Choroid plexus epithelial cell (primary cell): Measurements from ENCODE around the gene DBX2.
A peak's percentile ranks its signal among the peaks of the same experiment; 100 is the strongest.
"Not testable (repeated sequence)": the region's sequence is repeated elsewhere in the genome, so short reads cannot be mapped to it uniquely, and the experiment has no call there.

Experiments used
- DNase-seq: peaks from one replicate; pipeline ENCODE4 v3.0.0-alpha.2; 2010; ENCODE audit warnings: low read depth
- H3K4me3 ChIP-seq: 2 replicates; pipeline ENCODE4 v1.5.1; 2011; ENCODE audit warnings: low read depth, mild to moderate bottlenecking, control low read depth, low read length, moderate library complexity
- CTCF ChIP-seq: conservative IDR thresholded peaks from 2 replicates; pipeline ENCODE4 v1.5.1; 2011; ENCODE audit warnings: low read depth, mild to moderate bottlenecking, control low read depth, inconsistent platforms, low read length, moderate library complexity

DBX2 gene

DNA sequence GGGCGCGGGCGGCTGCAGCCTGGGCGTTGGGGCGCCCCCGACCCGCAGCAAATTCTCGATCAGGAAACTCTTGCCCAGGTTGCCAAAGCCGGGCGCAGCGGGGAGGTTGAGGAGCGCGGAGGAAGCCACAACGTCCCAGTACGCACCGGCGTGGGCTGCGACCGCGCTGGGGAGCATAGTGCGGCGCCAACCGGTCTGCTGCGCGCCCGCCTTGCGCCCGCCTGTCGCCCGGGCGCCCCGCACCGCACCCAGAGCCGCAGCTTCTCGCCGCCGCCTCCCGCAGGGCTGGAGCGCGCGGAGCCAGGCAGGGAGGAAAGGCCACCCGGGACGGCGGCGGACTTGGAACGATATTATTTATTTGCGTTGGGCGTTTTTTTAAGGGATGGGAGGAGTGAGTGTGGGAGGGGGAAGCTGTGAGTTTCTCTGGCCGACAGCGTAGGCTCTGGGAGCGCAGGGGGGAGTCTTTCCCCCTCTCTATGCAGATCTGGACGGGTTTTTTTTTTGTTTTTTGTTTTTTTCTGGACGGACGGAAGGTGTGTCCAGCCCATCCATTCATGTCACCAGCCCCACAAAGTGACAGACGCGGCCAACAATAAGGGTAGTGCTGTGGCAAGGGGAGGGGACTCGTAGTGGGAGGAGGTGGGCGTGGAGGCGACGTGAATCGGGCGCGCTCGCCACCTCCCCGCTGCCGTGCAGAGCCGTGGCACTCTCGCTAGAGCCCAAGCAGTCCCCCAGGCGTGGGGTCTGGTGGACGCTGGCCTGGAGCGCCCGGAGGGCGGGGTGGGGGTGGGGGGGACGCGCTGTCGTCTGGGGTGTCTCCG, at the start of gene DBX2:
DBX2 (minus strand) TSS at position 349 of the 821 bp plus-strand sequence; CDS start at position 177, 172 bp downstream.
- peak; percentile 4 for DNase-seq
- peak within 1 kb of the TSS; percentile 44 for H3K4me3 ChIP-seq
- TF ChIP-seq CTCF, result no peak

DNA sequence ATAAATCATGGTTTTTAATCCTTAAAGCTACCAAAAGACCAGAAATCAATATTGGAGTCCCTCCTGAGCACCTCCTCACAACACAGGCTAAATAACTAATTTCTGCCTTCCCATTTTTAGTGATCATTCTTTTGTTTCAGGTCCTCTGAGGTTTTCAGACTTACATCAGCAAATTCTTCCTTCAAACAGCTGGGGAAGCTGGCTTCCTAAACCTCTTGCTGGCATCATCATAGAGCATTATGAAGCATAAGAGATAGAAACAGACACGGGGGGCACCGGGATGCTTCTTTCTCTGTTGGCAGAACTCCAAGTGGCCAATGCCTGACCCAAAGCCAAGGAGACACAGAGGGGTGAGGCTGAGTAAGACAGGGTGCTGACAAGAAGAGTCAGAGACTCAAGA, 47.9 kb upstream of the DBX2 start:
- H3K4me3 ChIP-seq, result no peak overlapping the region
- DNase-seq, result no peak
- TF ChIP-seq CTCF, result no peak

- DNase-seq, H3K4me3 ChIP-seq: not testable (repeated sequence)
Measured at GRCh38 chr12:45095417-45095816, 44.5 kb upstream of the DBX2 start.

- H3K4me3 ChIP-seq, result no peak overlapping the region
- no peak for TF ChIP-seq CTCF
- DNase-seq, result no peak
Measured at GRCh38 chr12:45093051-45093450, 42.2 kb upstream of the DBX2 start.

GRCh38 chr12:45089411-45090075, 38.6 kb upstream of the DBX2 start:
- H3K4me3 ChIP-seq, result no peak overlapping the region
- no peak for DNase-seq
- TF ChIP-seq CTCF, result no peak

- no peak overlapping the region for H3K4me3 ChIP-seq
- DNase-seq, result no peak
- no peak for TF ChIP-seq CTCF
Measured at GRCh38 chr12:45088608-45089007, 37.7 kb upstream of the DBX2 start.

DNA sequence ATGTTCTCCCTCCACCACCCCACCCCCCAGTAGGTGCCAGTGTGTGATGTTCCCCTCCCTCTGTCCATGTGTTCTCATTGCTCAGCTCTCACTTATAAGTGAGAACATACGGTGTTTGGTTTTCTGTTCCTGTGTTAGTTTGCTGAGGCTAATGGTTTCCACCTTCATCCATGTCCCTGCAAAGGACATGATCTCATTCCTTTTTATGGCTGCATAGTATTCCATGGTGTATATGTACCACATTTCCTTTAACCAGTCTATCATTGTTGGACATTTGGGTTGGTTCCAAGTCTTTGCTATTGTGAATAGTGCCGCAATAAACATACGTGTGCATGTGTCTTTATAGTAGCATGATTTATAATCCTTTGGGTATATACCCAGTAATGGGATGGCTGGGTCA, 33.3 kb upstream of the DBX2 start:
- not testable (repeated sequence) for DNase-seq, H3K4me3 ChIP-seq

- DNase-seq, result no peak
- TF ChIP-seq CTCF, result no peak
- no peak overlapping the region for H3K4me3 ChIP-seq
Measured at GRCh38 chr12:45077251-45077650, 26.4 kb upstream of the DBX2 start.
